GM18499 (cell line): Measurements from ENCODE around the gene UBASH3B.
"Not testable (repeated sequence)": the region's sequence is repeated elsewhere in the genome, so short reads cannot be mapped to it uniquely, and the experiment has no call there.

ENCODE experiments used
- ATAC-seq: cut with Tn5 transposase; IDR thresholded peaks from one replicate; pipeline ENCODE4 v1.9.1; 2021; ENCODE audit warnings: moderate number of reproducible peaks; ENCODE audit not compliant: insufficient read depth, unreplicated experiment

The UBASH3B gene

DNA sequence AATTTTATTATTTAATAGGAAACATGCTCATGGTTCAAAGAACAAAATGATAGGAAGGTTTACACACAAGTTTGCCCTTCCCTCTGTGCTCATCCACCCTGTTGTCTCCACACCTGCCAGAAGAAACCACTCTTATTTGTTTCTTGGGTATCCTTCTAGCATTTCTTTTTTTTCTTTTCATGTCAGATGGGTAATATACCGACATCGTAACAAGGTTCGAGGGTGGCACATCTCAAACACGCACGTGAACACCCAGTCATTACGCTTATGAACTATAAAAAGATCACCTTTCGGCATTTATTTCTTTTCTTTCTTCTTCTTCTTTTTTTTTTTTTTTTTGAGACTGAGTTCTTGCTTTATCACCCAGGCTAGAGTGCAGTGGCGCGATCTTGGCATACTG is 70.5 kb downstream of the UBASH3B start:
- ATAC-seq, result no peak

DNA sequence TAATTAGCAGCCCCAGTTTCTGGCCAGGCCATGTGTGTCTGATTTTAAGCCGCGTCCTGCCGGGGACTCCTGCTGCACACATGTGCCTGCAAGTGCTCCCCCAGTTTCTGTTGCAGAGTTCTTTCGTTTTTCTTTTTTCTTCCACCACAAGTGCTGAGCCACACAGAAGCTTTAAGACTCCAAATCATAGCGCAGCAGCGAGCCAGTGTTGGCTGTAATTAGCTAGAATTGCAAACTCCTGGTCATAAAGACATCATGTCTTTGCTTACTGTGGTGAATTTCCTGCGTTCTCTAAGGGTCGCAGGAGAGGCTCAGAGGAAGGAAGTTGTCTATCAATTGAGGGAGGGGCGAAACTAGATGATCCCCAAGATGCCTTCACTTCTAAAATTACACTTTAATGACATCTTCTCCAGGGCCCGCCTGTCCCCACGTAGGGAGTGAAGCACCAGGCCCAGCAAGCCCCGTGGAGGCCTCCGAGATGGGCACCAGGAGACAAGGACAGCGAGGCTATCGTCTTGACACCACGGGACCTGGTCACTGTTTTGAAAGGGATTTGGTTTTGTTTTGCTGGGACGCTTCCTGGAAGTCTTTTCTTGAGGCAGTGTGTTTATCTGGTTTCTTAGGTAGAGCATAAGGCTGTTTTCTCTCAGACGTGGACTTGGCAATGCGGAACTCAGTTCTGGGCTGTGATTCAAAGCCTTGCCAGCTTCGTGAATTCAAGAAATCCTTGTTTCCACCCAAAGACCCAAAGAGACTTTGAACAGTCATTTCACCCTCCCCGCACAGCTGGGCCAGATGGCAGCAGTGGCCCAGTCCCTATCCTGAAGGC is 71.8 kb downstream of the UBASH3B start:
- ATAC-seq, result peak; percentile 55

DNA sequence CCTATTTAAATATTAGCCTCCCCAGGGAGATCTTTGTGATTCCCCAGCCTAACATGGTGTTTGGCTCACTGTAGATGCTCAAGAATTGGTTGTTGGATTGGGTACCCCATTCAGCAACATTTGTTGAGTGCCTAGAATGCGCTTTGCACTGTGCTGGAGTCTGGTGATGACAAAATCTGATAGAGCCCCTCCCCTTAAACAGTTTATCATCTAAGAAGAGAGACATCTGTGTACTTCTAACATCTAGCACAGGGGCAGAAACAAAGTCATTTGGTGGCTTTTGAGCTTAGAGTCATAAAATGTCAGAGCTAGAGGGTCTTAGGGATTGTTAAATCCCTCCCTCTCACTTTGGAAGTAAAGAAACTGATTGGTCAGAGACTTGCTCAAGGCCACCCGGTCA is 73.0 kb downstream of the UBASH3B start:
- ATAC-seq, result no peak

DNA sequence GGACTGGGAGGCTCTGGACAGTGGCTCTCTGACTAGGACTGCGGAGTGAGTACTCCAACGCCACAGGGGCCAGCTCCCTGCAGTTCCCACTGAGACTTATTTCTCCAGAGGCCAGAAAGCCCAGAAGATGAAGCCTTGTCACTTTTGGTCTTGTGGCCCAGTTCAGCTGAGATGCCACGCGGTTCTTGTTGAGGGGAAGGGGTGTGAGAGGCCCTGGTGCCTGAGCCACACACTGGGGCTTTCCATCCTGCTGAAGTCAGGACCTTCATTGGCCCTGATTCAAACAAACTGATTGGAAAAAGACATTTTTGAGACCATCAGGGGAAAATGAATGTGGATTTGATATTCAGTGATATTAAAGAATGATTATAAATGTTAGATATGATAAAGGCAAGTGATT is 73.6 kb downstream of the UBASH3B start:
- ATAC-seq, result no peak

DNA sequence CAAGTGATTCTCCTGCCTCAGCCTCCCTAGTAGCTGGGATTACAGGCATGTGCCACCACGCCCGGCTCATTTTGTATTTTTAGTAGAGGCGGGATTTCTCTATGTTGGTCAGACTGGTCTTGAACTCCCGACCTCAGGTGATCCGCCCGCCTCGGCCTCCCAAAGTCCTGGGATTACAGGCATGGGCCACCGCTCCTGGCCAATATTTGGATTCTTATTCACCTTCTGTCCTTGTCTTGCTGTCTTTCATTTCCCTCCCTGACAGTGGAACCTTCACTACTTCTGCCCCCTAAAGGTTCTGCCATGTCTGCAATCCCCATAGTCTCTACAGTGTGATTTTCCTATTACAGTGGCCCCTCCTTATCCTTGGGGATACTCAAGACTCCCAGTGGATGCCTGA is 75.2 kb downstream of the UBASH3B start:
- not testable (repeated sequence) for ATAC-seq

DNA sequence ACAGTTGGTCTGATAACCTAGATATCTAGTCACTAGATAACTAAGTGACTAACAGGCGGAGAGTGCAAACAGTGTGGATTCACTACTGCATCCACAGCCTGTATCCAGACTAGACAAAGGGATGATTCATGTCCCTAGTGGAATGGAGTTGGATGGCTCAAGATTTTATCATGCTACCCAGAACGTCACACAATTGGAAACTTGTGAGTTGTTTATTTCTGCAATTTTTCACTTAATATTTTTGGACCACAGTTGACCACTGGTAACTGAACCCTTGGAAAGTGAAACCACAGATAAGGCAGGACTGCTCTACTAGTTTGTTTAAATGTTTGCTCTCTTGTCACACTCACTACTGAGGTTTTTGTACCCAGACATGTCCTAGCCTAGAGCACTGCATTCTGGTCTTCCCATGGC is 76.0 kb downstream of the UBASH3B start:
- no peak for ATAC-seq

DNA sequence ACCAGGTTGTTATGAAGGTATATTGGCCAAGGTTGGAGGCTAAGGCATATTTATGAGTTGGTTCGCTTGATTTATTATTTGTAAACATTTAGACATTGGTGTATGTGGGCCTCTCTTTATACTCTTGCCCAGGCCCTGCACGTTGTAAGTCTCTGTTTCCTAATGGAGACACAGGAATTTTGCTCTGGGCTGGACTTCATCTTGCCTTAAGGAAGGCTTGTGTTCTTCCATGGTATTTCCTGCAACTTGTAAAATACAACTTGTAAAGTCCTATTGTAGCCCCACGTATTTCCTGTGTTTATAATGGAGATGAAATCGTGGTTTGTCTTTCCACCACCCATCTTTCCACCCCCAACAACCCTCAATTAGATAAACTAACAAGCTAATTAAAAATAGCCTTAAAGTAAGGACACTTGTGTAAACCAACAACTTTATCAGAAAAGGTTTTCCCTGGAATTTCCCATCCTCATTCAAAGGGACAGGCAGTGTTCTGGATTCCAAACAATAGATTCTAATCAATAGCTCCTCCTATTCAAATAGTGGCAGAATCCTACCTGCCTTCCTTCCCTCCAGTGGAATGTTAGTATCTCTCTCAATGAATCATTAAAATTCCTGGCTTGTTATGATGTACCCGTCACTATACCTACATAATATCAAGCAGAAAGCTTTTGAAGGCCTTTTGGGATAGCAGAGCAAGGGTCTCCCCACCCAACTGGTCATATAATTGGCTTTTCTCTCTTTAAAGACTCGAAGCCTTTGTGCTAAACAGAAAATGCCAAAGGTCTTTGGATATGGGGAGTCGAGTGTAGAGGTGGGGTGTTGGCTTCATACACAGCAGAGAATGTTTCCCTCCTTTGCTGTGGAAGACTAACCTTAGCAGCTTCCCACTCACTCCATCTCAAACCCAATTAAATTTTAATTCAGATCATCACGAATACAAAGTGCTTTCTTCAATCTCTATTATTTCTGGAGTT is 77.1 kb downstream of the UBASH3B start:
- ATAC-seq, result no peak

DNA sequence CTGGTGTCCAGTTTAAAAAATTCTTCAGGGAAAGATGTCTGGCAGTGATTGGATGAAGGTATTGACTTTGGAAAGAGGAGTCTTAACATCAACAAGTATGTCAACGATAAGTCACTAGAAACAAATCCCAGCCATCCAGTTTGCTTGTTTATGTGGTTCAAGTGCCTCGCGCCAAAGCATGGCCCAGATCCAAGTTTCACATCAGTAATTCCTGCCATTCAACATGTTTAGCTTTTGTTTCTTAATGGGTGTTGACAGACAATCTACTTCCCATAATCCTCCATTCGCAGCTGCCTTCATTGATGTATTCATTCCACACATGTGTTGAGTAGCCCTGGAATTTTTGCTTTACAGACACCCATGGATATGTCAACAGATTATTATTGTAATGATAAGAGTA is 77.8 kb downstream of the UBASH3B start:
- ATAC-seq, result no peak

DNA sequence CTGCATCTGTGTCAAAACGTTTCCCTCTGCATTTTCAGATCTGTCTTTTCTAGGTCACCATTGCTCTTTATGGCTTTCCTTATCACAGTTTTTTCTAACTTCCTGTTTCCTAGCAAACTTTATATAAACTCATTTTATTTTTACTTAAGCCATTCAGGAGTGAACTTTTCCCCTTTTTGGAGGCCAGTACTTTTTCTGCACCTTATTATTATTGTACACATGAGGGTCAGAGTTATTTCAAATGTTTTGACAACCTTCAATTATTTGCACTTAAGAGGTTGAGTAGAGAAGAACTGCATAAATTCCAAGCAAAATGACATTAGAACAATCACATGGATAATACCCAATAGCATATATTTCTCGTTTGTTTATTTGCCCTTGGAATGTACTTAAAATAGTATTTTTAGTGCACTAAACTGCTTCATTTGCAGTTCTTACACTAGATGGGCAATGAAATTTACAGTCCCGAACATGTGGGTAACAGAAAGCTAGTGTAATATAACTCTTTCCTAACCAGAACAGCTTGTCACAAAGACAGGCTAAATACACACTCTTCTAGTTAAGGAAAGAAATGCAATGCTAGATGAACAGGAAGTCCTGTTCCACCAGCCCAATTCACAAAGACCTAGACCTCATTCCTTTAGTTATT is 79.5 kb downstream of the UBASH3B start:
- ATAC-seq, result no peak

DNA sequence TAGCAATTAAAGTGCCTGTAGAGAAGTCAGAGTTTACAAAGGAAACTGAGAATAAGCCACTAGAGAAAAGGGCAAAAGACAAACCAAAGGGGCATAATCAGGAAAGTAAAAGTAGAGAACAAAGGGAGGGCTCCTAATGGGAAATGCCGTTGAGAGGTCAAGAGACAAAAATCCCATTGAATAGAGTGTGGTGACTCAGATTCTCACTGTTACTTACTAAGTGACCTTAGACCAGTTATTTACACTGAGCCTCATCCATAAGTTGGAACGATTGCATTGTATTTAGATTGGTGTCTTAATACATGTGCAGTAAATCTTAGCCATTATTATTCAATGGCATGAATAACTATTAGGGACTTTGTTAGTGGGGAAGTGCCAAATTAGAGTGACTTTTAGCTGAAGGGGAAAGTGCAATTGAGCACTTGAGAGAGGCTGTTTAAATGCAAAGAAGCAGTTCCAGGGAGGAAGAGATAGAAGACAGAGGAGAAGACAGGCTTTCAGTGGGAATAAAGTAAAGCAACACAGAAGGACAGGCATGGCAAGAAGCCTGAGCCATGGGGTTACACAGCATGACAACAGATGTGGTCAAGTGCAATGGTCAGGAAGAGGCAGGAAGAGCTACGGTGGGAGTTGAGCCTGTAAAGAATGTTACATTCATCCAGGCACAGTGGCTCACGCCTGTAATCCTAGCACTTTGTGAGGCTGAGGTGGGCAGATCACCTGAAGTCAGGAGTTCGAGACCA is 82.6 kb downstream of the UBASH3B start:
- no peak for ATAC-seq

DNA sequence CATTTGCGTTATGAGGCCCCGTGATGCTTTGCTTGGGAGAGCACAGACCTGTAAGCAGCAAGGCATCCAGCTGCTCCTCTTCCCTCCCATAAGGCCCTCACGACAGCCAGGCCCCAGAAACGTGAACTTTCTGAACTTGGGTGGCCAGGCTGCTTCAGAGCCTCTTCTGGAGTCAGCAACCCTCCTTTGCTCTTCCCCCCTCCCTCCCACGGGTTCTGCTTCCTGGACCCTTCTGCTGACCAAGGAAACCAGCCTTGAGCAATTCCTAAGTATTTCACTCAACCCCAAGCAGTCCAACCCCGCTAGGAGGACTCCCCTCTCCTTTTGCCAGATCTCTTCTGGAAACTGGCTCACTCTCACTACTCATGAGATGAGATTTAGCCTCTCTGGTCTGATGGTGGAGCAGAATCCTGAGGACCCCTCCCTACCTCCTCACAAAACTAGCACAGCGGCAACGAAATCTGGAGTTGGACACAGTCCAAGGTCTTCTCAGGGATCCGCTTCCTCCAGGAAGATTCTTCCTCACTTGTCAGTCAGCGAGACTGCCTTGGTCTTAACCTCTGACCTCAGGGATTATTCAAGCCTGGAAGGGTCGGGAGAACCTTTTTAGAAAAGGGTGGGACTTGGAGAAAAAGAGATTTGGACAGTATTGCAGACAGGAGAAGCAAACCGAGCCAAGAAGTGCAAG is 86.2 kb downstream of the UBASH3B start:
- ATAC-seq, result no peak

DNA sequence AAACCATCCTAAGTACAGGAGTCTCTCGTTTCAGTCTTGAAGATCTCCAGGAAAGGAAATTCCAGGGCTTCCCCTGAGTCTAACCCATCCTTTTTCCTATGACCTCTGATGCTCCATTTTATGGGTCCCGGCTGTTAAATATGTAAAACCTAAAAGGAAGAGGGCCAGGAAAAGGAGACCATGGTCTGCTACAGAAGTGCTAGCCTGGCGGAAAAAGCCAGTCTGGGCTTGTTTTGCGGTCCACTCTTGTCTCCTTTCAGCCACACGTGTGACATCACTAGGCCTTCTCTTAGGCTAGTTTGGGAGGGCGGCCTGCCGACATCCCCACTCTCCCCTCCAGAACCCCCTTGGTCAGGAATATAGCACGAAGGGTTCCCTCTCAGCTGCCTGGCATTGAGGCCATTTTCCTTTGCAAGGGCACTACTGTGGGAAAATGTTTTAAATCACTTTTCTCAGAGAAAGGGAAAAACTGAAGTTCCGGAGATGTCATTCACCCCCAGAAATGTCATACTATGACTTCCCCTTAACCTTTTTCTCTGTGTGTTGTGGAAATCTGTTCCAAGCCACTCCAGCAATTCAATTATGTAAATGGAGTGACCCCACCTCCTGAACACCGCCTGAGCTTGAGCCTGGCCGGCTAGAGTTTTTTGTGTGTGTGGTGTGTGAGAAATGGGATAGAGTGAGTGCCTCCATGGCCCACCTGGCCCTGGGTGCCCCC is 86.9 kb downstream of the UBASH3B start:
- no peak for ATAC-seq

DNA sequence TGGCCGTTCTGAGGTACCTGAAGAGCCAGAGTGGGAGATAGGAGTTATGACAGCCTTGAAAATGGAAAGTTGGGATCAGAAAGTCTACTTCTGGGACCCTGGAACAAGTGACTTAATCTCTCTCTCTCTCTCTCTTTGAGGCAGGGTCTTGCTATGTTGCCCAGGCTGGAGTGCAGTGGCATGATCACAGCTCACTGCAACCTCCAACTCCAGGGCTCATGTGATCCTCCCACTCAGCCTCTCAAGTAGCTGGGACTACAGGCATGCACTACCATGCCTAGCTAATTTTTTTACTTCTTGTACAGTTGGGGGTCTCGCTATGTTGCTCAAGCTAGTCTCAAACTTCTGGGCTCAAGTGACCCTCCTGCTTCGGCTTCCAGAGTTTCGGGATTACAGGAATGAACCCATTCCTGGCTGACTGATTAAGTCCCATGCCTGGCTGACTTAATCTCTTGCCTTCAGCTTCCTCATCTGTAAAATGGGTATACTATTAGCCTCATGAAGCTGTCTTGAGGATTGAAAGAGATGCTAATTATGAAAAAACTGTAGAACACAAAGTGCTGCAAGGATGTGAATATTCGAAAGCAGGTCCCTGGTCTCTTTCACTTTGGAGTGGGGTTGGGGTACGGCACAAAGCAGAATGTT is 87.7 kb downstream of the UBASH3B start:
- no peak for ATAC-seq

DNA sequence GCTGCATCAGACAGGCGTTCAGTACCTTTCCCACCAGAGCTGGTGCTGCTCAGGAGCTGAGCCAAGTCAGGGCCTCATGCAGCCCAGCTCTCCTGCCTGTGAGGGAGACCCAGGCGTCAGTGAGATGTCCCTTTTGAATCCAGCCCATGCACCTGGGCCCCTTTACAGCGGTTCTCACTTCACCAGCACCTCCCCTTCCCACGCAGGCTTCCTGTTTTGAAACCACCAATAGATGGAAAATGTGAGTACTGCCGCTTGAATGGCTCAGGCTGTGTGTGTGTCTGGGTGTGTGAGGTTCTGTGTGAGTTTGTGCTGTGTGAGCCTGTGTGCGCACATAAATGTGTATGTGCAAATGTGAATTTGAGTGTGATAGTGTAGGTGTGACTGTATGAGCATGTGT is 88.4 kb downstream of the UBASH3B start:
- no peak for ATAC-seq

DNA sequence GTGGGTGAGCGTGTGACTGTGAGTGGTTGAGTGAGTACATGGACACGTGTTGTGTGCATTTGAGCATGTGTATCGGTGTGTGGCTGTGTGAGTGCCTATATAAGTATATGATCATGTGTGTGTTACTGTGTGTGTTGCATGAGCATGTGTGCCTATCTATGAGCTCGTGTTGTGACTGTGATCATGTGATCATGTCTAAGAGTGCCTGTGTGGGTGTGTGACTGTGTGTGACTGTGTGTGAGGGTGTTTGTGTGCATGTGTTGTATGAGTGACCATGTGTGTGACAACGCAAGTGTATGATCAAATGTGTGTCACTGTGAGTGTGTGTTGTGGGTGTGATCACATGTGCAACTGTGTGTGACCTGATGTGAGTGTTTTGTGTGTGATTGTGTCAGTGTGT is 88.8 kb downstream of the UBASH3B start:
- ATAC-seq, result no peak

DNA sequence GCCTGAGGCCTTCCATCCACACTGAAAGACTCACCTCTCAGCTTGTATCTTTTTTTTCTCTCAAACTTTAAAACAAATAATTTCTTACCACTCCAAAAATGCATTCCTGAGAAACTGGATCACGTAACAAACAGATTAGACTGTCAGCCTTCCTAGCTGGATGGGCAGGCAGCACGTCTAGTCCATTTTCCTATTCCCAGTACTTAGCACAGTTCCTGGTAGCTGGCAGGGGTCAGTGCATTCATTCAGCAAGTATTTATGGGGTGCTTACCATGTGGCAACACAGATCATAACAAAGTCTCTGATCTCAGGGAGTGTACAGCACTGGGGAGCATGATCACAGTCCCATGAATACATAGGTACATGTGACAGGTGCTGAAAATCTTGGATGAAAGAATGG is 89.6 kb downstream of the UBASH3B start:
- no peak for ATAC-seq

DNA sequence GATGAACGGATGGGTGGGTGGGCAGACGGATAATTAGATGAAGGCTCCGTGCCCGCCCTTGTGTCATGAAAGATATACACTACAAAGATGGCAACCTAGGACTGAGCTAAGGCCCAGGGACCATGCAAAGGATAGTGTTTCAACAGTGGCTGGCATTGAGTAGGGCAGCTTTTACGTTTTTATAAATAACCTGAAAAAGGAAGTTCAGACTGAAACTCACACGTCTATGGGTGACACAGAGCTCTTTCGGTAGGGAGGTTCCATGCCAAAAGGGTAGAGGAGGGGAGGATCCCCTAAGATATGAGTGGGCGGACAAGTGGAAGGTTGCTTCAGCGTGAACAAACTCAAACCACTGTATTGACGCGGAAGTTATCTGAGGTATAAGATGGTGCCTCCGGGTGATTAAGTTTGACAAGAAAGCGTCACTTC is 90.5 kb downstream of the UBASH3B start:
- ATAC-seq, result peak; percentile 54

DNA sequence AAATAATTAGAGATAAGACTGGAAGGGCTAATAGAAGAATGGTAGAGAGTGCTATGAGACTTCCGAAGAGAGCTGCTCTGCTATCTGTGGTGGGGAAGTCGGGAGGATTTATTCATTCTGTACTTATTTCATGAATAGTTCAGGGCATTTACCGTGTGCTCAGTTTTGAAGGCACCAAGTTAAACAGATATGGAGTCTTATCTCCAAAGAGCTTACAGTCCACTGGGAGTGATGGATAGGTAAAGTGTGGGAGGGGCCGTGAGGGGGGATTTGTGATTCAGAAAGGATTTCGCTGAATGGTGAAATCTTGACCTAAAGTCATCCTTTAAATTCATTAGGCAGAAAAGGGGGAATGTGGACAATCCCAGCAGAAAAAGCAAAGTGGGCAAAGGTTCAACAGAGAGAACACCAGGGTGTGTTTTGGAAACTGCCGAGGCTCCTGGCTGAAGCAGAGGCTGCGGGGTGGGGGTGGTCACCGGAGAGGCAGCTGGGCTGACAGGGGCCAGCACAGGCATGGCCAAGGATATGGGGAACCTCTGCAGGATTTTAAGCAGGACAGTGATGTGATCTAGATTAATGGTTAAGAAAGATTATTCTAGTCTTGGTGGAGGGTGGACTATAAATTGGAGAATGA is 91.2 kb downstream of the UBASH3B start:
- ATAC-seq, result no peak
